IPS-20b (cell line): ENCODE results near the gene PCDHB13.
"Not testable (repeated sequence)": the region's sequence is repeated elsewhere in the genome, so short reads cannot be mapped to it uniquely, and the experiment has no call there.

Source experiments
- H3K27ac ChIP-seq: one replicate; pipeline ENCODE4 v1.5.1; 2013; ENCODE audit warnings: low read length
- H3K27me3 ChIP-seq: 2 replicates; pipeline ENCODE4 v1.6.1; 2013; ENCODE audit warnings: mild to moderate bottlenecking, low read length, inconsistent platforms; ENCODE audit not compliant: insufficient read depth
- H3K36me3 ChIP-seq: 2 replicates; pipeline ENCODE4 v1.6.1; 2013; ENCODE audit warnings: low read depth, mild to moderate bottlenecking, inconsistent platforms, low read length, moderate library complexity; ENCODE audit not compliant: insufficient read depth
- H3K4me1 ChIP-seq: 2 replicates; pipeline ENCODE4 v1.6.1; 2013; ENCODE audit warnings: mild to moderate bottlenecking, control low read depth, inconsistent platforms, low read length, moderate library complexity; ENCODE audit not compliant: insufficient read depth
- H3K4me3 ChIP-seq: 2 replicates; pipeline ENCODE4 v1.5.1; 2013; ENCODE audit warnings: mild to moderate bottlenecking, low read length, inconsistent platforms
- H3K9ac ChIP-seq: 2 replicates; pipeline ENCODE4 v1.6.1; 2013; ENCODE audit warnings: low read depth, mild to moderate bottlenecking, inconsistent platforms, low read length, moderate library complexity
- H3K9me3 ChIP-seq: 2 replicates; pipeline ENCODE4 v1.6.1; 2013; ENCODE audit warnings: mild to moderate bottlenecking, low read depth, low read length, inconsistent platforms; ENCODE audit not compliant: insufficient read depth

Gene PCDHB13

GRCh38 chr5:141186897-141187512 is 26.7 kb upstream of the PCDHB13 start, which contains the start of gene PCDHB9:
PCDHB9 (plus strand) TSS chr5:141187161; CDS start chr5:141187319, 158 bp downstream.
- H3K4me1 ChIP-seq, result no peaks in the 10 kb centered on the region
- no peak within 1 kb of the TSS for H3K4me3 ChIP-seq
- no peaks in the 10 kb centered on the region for H3K27me3 ChIP-seq
- H3K27ac ChIP-seq, result no peak within 1 kb of the TSS
- H3K9me3 ChIP-seq, result peaks cover 12% of the 10 kb centered on the region
- H3K9ac ChIP-seq, result no peak within 1 kb of the TSS
- no peaks in the 10 kb centered on the region for H3K36me3 ChIP-seq

- H3K4me1 ChIP-seq, H3K27ac ChIP-seq, H3K4me3 ChIP-seq, H3K9me3 ChIP-seq, H3K27me3 ChIP-seq, H3K36me3 ChIP-seq, H3K9ac ChIP-seq: not testable (repeated sequence)
These were observed 25.0 kb upstream of the PCDHB13 start for GRCh38 chr5:141188682-141189081.

- H3K4me3 ChIP-seq, H3K27me3 ChIP-seq, H3K27ac ChIP-seq, H3K36me3 ChIP-seq, H3K9me3 ChIP-seq, H3K9ac ChIP-seq, H3K4me1 ChIP-seq: not testable (repeated sequence)
These were observed 24.6 kb upstream of the PCDHB13 start for GRCh38 chr5:141189131-141189530.

- Histone ChIP-seq H3K9ac (no peak within 1 kb of the TSS), H3K4me3 (peak within 1 kb of the TSS; percentile 63), H3K36me3 (no peaks in the 10 kb centered on the region), H3K4me1 (no peaks in the 10 kb centered on the region), H3K9me3 (peaks cover 13% of the 10 kb centered on the region), H3K27me3 (no peaks in the 10 kb centered on the region), H3K27ac (no peak within 1 kb of the TSS)
These were observed 21.5 kb upstream of the PCDHB13 start, which contains the start of gene PCDHB10 for GRCh38 chr5:141192110-141192725. PCDHB10 (plus strand) TSS chr5:141192353; CDS start chr5:141192553, 200 bp downstream.

- H3K4me3 ChIP-seq, H3K27ac ChIP-seq, H3K4me1 ChIP-seq, H3K36me3 ChIP-seq, H3K9ac ChIP-seq, H3K27me3 ChIP-seq: not testable (repeated sequence)
- H3K9me3 ChIP-seq, result peaks cover 28% of the 10 kb centered on the region
These were observed 19.4 kb upstream of the PCDHB13 start for GRCh38 chr5:141194332-141194731.

GRCh38 chr5:141196363-141196762 is 17.4 kb upstream of the PCDHB13 start:
- no peak overlapping the region for H3K27ac ChIP-seq
- H3K27me3 ChIP-seq, result no peaks in the 10 kb centered on the region
- H3K36me3 ChIP-seq, result no peaks in the 10 kb centered on the region
- no peak overlapping the region for H3K9ac ChIP-seq
- no peak overlapping the region for H3K4me3 ChIP-seq
- H3K4me1 ChIP-seq, result no peaks in the 10 kb centered on the region
- H3K9me3 ChIP-seq, result peaks cover 35% of the 10 kb centered on the region

GRCh38 chr5:141199359-141200235 is 14.1 kb upstream of the PCDHB13 start, which contains the start of gene PCDHB11:
PCDHB11 (plus strand) TSS chr5:141199627; CDS start chr5:141199775, 148 bp downstream.
- H3K4me1 ChIP-seq, result no peaks in the 10 kb centered on the region
- no peak within 1 kb of the TSS for H3K27ac ChIP-seq
- no peaks in the 10 kb centered on the region for H3K36me3 ChIP-seq
- H3K9ac ChIP-seq, result no peak within 1 kb of the TSS
- peaks cover 35% of the 10 kb centered on the region for H3K9me3 ChIP-seq
- H3K27me3 ChIP-seq, result no peaks in the 10 kb centered on the region
- H3K4me3 ChIP-seq, result no peak within 1 kb of the TSS

GRCh38 chr5:141201126-141201525 is 12.6 kb upstream of the PCDHB13 start:
- H3K27me3 ChIP-seq, H3K9ac ChIP-seq, H3K27ac ChIP-seq, H3K4me1 ChIP-seq, H3K36me3 ChIP-seq, H3K4me3 ChIP-seq: not testable (repeated sequence)
- peaks cover 36% of the 10 kb centered on the region for H3K9me3 ChIP-seq

GRCh38 chr5:141201646-141202045 is 12.1 kb upstream of the PCDHB13 start:
- not testable (repeated sequence) for H3K27ac ChIP-seq, H3K4me3 ChIP-seq, H3K27me3 ChIP-seq, H3K4me1 ChIP-seq, H3K9ac ChIP-seq, H3K36me3 ChIP-seq
- peaks cover 31% of the 10 kb centered on the region for H3K9me3 ChIP-seq

- no peak within 1 kb of the TSS for H3K27ac ChIP-seq
- H3K9me3 ChIP-seq, result peaks cover 30% of the 10 kb centered on the region; the same call in 1 of the 2 replicates
- H3K36me3 ChIP-seq, result no peaks in the 10 kb centered on the region
- no peaks in the 10 kb centered on the region for H3K4me1 ChIP-seq
- H3K4me3 ChIP-seq, result no peak within 1 kb of the TSS
- no peak within 1 kb of the TSS for H3K9ac ChIP-seq
- H3K27me3 ChIP-seq, result no peaks in the 10 kb centered on the region
These were observed 5.2 kb upstream of the PCDHB13 start, which contains the start of gene PCDHB12 for GRCh38 chr5:141208478-141208877. PCDHB12 (plus strand) TSS chr5:141208719; CDS start chr5:141208908, 189 bp downstream.

- not testable (repeated sequence) for H3K4me1 ChIP-seq, H3K36me3 ChIP-seq, H3K27me3 ChIP-seq, H3K27ac ChIP-seq, H3K4me3 ChIP-seq, H3K9ac ChIP-seq
- peaks cover 30% of the 10 kb centered on the region; the same call in 1 of the 2 replicates for H3K9me3 ChIP-seq
These were observed 3.4 kb upstream of the PCDHB13 start for GRCh38 chr5:141210281-141210680.
